Ovary (tissue), 9 donors: ENCODE measurements around the gene HOXC12. TPM values are rescaled to one million over a fixed set of nuclear protein-coding genes. Genes with fewer than 3 reads are reported as not detected.

ENCODE experiments used
- DNase-seq, 5 donors: peaks; one replicate each; pipeline ENCODE4 v3.0.0-alpha.2; 2019 to 2020
- H3K27ac ChIP-seq, 2 donors: fragments of 200-600 bp; one replicate each; pipeline versions ENCODE4 v1.5.1 to v1.8.0; 2019 to 2022
- H3K27me3 ChIP-seq: fragments of 200-600 bp; one replicate; pipeline ENCODE4 v1.8.0; 2022
- H3K36me3 ChIP-seq: fragments of 200-600 bp; sonication (generic); one replicate; pipeline ENCODE4 v1.5.1; 2019
- H3K4me1 ChIP-seq: one replicate; pipeline ENCODE4 v1.8.1; 2013; ENCODE audit warnings: mild to moderate bottlenecking, moderate library complexity; ENCODE audit not compliant: insufficient read depth
- H3K4me3 ChIP-seq: fragments of 200-600 bp; sonication (generic); one replicate; pipeline ENCODE4 v1.5.1; 2017
- H3K9me3 ChIP-seq, 2 donors: fragments of 200-600 bp in 1 of 2; sonication (generic) in 1 of 2; one replicate each; pipeline versions ENCODE4 v1.5.1 to v1.8.1; 2013 to 2019; ENCODE audit warnings: mild to moderate bottlenecking in 1 of 2, moderate library complexity in 1 of 2
- CTCF ChIP-seq, 3 donors: fragments of 450-650 bp in 2 of 3; fragments of 200-600 bp in 1 of 3; IDR thresholded peaks; one replicate each; pipeline versions ENCODE4 v1.5.1 to v1.8.0; 2016 to 2022; ENCODE audit warnings: antibody characterized with exemption in 3 of 3, mild to moderate bottlenecking in 1 of 3
- EP300 ChIP-seq: sonication (generic); formaldehyde crosslinking; IDR thresholded peaks from one replicate; pipeline ENCODE4 v1.6.1; 2017; ENCODE audit warnings: antibody characterized with exemption
- POLR2A ChIP-seq: fragments of 450-650 bp; IDR thresholded peaks from one replicate; pipeline ENCODE4 v1.6.1; 2017; ENCODE audit warnings: antibody characterized with exemption, mild to moderate bottlenecking, moderate library complexity
- WGBS, 3 donors: extraction: QIAGEN DNeasy Blood & Tissue Kit in 1 of 3; methylation state at CpG; one replicate each; pipeline versions ENCODE4 v1.1.5 to v1.1.7; 2013 to 2017; 5-methylcytosine and 5-hydroxymethylcytosine counted together
- intact Hi-C, 4 donors: fragments of 100-400 bp; cut with DNase I; formaldehyde crosslinking; loops; one replicate each; pipeline versions ENCODE4 v1.11.0 to v1.15.1; 2022 to 2023
- polyA plus RNA-seq, 2 donors: library from polyadenylated mRNA; stranded (reverse); fragments of 200-250 nt in 1 of 2; fragments of 350-450 nt in 1 of 2; fragmentation: Illumina TruSeq in 1 of 2; extraction: RNeasy Lipid Tissue Mini Kit (QIAGEN cat#74804) in 1 of 2; gene quantifications; one replicate each; pipeline ENCODE4 v1.2.3, GENCODE V29; 2013 to 2014
- total RNA-seq, 7 donors: library from RNA; depleted of rRNA in 2 of 7; stranded (reverse); fragments of >200 nt in 2 of 7; fragmentation: NEBNext Ultra II Directional in 3 of 7; extraction: Animal tissue kit (Norgen Biotek cat#: 25700) in 3 of 7; gene quantifications; one replicate each; pipeline versions ENCODE4 v1.1.0 to v1.2.4, GENCODE V29; 2016 to 2023
- donor health status: DM: no; HTN: no; CAD: no; lungs with moderate emphysema.
- donor health status: DM: no; HTN: no; CAD: no.
- donor health status: Bipolar disorder and iron deficiency.
- donor health status: DM: yes; HTN: yes; CAD: no.
- donor health status: DM: no; HTN: no; CAD: no.
- donor health status: DM: yes; HTN: yes; CAD: no.

Gene HOXC12
- total and polyA plus RNA-seq, 9 donors: not detected

- peaks cover 4% of the 10 kb centered on the region for H3K4me1 ChIP-seq
- H3K9me3 ChIP-seq: no peaks in the 10 kb centered on the region
- H3K36me3 ChIP-seq: no peaks in the 10 kb centered on the region
- WGBS, 3 donors: 21 to 37% (median 36%) methylated on average over 13 of the region's 13 CpGs
- peaks cover 14% of the 10 kb centered on the region for H3K27me3 ChIP-seq
- H3K27ac ChIP-seq: no peak overlapping the region
- intact Hi-C loops: no loop called here
- DNase-seq: no peak
- H3K4me3 ChIP-seq: no peak overlapping the region
- TF ChIP-seq POLR2A: no peak
- TF ChIP-seq EP300: no peak
- TF ChIP-seq CTCF (IDR thresholded peaks at IDR 0.05): no peak
Measured at GRCh38 chr12:53952335-53952694, 2.4 kb upstream of the HOXC12 start.

GRCh38 chr12:53952871-53953734 is 1.6 kb upstream of the HOXC12 start:
- 9 to 14% (median 9%) methylated on average over 38 of the region's 38 CpGs for WGBS, 3 donors
- H3K4me3 ChIP-seq: no peak overlapping the region
- intact Hi-C loops: no loop called here
- H3K4me1 ChIP-seq: peaks cover 4% of the 10 kb centered on the region
- no peaks in the 10 kb centered on the region for H3K9me3 ChIP-seq
- no peaks in the 10 kb centered on the region for H3K36me3 ChIP-seq
- no peak for DNase-seq
- TF ChIP-seq EP300: no peak
- TF ChIP-seq CTCF (IDR thresholded peaks at IDR 0.05): no peak
- TF ChIP-seq POLR2A: no peak
- peaks cover 14% of the 10 kb centered on the region for H3K27me3 ChIP-seq
- no peak overlapping the region for H3K27ac ChIP-seq

GRCh38 chr12:53953831-53954693 is 641 bp upstream of the HOXC12 start:
- Histone ChIP-seq H3K27ac (no peak overlapping the region), H3K9me3 (no peaks in the 10 kb centered on the region), H3K4me3 (no peak overlapping the region), H3K27me3 (peaks cover 14% of the 10 kb centered on the region), H3K36me3 (no peaks in the 10 kb centered on the region), H3K4me1 (peaks cover 4% of the 10 kb centered on the region)
- TF ChIP-seq EP300: no peak
- no peak for TF ChIP-seq CTCF (IDR thresholded peaks at IDR 0.05)
- TF ChIP-seq POLR2A: no peak
- 7 to 15% (median 7%) methylated on average over 19 of the region's 19 CpGs for WGBS, 3 donors
- no peak for DNase-seq
- intact Hi-C loops: no loop called here

GRCh38 chr12:53955036-53955775 is 503 bp downstream of the HOXC12 start:
- intact Hi-C loops: no loop called here
- Histone ChIP-seq H3K9me3 (no peaks in the 10 kb centered on the region), H3K36me3 (no peaks in the 10 kb centered on the region), H3K27me3 (peaks cover 16% of the 10 kb centered on the region), H3K4me3 (no peak overlapping the region), H3K4me1 (peaks cover 4% of the 10 kb centered on the region), H3K27ac (no peak overlapping the region)
- DNase-seq: no peak
- WGBS, 3 donors: 3 to 4% (median 3%) methylated on average over 38 to 86 of the region's 86 CpGs
- TF ChIP-seq CTCF (IDR thresholded peaks at IDR 0.05): no peak
- no peak for TF ChIP-seq EP300
